Measurements from ENCODE around the gene PLCL2.
"Not testable (repeated sequence)": the region's sequence is repeated elsewhere in the genome, so short reads cannot be mapped to it uniquely, and the experiment has no call there.

The PLCL2 gene

GRCh38 chr3:16917256-16917935 is 32.6 kb downstream of the PLCL2 start:
- peak; percentile 70 for DNase-seq (ENCODE audit: low spot score)

DNA sequence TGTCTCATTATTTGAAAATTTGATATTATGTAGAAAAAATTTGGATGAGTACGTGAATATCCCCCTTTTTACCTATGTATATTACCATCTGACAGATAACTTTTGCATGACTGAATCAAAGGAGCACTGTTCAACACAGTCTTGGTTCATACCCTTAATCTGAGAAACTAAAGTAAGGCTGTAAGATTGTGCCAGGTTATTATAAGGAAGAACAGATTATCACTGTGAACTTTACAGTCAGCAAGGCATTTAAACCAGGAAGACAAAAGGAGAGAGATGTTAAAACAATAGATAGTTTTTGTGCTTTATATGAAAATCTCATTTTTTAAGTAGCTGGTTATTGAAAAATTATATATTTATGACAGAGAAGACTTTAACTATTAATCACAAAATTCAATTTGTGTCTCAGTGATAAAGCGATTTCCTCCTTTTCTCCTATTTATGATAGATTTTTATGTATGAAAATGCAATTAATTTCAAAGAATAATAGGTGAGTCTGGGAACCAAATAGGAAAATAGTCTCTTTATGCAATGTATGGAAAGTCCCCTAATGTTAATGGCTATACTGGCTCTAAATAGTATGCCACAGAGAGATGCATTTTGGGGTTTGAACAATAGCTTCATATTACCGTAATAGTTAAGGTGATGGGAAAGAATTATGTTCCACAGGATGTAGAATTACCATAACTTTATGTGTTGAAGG is 33.4 kb downstream of the PLCL2 start:
- no peak for DNase-seq (ENCODE audit: low spot score)

DNA sequence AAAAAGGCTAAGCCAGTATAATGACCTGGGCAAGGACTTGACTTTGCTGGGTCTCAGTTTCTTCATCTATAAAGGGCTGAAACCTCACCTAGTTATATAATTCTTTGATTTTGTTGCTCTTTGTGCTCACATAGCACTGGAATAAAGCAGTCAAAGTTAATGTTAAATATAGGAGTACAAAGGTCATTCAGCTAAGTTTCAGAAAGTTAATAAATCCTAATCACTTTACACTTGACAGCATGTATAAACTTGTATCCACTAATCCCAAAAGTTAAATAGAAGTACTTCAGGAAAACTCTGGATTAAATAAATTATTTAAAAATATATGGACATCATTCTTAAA is 33.9 kb downstream of the PLCL2 start:
- no peak for DNase-seq (ENCODE audit: low spot score)

DNA sequence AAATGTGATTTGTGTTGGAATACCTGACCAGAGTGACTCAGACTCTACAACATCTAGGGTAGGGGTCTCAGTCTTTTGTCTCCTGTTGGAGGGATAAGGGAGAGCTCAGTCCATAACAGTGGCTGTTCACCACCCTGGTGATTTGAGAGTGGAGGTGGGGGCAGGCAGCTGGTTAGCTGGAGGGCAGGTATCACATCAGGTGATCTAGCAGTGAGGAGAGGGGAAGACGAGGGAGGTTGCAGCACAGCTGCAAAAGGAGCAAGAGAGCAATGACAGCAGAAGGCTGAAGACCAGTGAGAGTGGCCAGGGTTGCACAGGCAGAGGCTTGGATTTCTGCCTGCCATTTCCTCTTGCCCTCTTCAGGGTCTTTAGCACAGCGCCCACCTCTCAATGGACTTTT is 38.4 kb downstream of the PLCL2 start:
- no peak for DNase-seq (ENCODE audit: low spot score)

GRCh38 chr3:16927485-16927884 is 42.7 kb downstream of the PLCL2 start:
- no peak for DNase-seq (ENCODE audit: low spot score)

DNA sequence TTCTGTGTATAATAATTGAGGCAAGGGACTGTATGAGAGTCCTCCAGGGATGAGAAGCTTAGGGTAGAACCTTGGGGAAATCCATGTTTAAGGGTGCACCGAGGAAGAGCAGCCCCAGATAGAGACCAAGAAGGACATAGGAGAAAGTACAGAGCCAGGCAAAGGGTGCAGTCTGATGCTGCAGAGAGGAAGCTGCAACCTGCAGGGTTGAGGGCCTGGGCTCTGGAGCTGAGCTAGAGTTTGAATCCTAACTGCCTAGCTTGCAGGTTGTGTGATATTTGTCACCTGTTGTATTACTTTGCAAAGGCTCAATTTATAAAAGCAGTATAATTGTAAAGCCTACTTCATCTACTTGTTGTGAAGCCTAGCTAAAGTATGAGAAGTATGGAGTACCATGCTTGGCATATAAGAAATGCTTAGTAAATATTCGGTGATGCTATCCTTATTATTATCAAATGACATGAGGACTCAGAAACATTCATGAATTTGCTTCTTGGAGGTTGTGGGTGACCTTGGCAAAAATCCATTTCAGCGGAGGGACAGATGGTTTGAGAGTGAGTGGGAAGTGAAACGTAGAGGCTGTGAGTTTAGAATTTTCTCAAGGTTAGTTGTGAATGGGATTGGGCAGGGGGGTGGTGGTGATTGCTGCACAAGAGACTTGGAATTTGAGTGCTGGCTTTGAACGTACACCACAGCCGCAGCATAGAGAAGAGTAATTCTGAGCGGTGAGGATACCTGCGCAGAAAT is 43.8 kb downstream of the PLCL2 start:
- DNase-seq (ENCODE audit: low spot score), result no peak

GRCh38 chr3:16929311-16929710 is 44.6 kb downstream of the PLCL2 start:
- no peak for DNase-seq (ENCODE audit: low spot score)

DNA sequence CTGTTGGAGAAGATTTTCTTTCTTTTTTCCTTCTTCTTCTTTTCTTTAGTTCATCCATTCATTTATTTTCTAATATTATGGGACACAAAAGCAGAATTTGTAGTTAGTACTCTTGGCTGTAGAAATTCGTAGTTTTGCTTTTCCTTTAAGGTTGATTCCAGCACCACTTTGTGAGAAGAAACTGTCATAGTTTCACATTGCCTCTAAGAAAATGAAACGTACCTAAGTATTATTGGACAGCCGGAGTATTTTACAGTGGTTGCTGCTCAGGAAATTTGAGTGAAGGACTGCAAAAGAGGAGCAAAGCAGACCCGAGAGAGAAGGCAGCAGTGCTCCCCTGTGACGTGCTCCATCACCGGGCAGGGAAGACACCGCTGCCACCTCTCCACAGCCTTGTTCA is 48.1 kb downstream of the PLCL2 start:
- no peak for DNase-seq (ENCODE audit: low spot score)

DNA sequence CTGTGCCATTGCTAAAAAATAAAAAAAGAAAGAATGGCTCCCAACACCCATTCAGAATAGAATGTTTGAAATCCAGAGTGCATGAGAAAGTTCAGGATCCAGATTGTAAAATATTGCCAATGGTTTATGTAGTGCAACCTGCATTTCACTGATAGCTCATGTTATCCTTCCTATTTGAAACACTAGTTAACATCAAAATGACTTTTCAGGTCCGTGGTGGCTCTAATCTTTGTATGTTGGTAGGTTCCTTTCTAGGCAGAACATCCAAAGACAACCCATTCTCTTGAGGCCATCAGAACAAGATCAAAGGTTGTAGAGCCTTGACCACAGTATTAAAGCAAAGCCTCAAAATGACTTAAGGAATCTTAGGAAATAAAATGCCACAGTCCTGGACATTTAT is 51.0 kb downstream of the PLCL2 start:
- no peak for DNase-seq (ENCODE audit: low spot score)

GRCh38 chr3:16936233-16936632 is 51.5 kb downstream of the PLCL2 start:
- no peak for DNase-seq (ENCODE audit: low spot score)

DNA sequence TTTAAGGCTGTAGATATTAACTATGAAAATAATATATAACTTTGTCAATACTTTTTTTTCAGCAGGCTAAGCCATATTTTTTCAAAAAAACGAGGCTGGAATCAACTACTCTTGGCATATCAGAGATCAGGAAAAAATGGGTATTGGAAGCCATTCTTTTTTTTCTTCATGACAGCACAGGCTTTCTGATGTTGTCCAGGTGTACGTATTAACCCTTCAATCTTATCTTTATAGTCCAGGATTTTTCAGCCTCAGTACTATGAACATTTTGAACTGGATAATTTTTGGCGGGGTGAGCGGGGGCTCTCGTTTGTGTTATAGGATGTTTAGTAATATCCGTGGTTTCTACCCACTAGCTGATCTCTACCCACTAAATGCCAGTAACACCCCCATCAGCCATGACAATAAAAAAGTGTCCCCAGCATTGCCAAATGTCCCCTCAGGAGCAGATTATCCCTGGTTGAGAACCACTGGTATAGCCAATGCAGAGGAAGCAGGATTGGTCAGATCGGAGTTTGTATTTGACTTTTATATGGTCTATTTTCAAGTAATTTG is 52.0 kb downstream of the PLCL2 start:
- no peak for DNase-seq (ENCODE audit: low spot score)

- DNase-seq (ENCODE audit: low spot score), result no peak
Observed at GRCh38 chr3:16937326-16937845, 52.6 kb downstream of the PLCL2 start.

GRCh38 chr3:16940769-16941700 is 56.3 kb downstream of the PLCL2 start:
- no peak for DNase-seq (ENCODE audit: low spot score)

- no peak for DNase-seq (ENCODE audit: low spot score)
Observed at GRCh38 chr3:16942955-16943354, 58.2 kb downstream of the PLCL2 start.

DNA sequence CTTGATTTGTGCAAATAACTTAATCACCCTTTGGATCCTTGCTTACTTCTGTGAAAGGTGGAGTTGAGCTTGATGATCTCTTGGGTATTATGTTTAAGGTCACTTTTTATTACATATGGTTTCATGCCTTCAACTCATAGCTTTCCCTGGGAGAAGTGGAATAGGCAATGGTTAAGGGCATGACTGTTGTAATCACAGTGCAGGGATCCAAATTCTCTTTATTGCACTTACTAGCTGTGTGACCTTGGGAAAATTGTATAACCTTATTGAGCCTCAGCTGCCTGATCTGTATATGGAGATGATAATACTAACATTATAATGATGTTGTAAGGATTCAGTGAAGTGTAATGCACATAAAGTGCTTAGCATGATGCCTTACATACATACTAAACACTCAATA is 59.1 kb downstream of the PLCL2 start:
- DNase-seq (ENCODE audit: low spot score), result no peak

DNA sequence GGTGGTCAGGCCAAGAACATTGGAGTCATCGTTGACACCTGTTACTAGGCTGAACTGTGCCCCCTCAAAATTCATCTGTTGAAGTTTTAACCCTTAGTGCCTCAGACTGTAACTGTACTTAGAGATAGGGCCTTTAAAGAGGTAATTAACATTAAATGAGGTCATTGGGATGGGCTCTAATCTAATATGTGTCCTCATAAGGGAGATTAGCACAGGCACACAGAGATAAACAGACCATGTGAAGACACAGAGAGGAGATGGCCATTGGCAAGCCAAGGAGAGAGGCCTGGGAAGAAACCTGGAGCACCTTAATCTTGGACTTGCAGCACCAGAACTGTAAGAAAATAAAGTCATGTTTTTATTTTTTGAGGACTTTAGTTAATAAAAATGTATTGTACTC is 59.6 kb downstream of the PLCL2 start:
- no peak for DNase-seq (ENCODE audit: low spot score)

DNA sequence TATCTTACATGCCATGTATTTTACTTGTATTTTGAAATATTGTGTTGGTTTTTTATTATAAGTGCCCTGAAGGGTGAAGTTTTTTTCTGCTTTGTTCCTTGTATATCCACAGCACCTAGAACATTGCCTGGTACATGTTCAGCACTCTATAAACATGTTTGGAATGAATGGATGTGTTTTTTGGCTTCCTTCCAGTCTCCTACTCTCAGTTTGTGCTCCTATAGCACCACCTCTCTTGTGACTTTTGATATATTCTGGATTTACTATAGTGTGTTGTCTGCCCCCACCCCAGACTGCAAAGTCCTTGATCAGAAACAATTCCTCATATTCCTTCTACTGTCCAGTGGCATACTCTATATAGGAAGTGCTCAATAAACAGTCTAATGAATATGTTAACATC is 60.6 kb downstream of the PLCL2 start:
- DNase-seq (ENCODE audit: low spot score), result no peak

- no peak for DNase-seq (ENCODE audit: low spot score)
Observed at GRCh38 chr3:16950282-16950681, 65.5 kb downstream of the PLCL2 start.

GRCh38 chr3:16950845-16951244 is 66.1 kb downstream of the PLCL2 start:
- DNase-seq (ENCODE audit: low spot score), result no peak

DNA sequence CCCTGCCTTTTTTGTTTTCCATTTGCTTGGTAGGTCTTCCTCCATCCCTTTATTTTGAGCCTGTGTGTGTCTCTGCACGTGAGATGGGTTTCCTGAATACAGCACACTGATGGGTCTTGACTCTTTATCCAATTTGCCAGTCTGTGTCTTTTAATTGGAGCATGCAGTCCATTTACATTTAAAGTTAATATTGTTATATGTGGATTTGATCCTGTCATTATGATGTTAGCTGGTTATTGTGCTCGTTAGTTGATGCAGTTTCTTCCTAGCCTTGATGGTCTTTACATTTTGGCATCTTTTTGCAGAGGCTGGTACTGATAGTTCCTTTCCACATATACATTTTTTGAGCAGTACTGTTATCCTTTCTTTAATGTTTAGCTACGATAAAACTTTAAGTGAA is 73.1 kb downstream of the PLCL2 start:
- DNase-seq (ENCODE audit: low spot score), result not testable (repeated sequence)

GRCh38 chr3:16960125-16960524 is 75.4 kb downstream of the PLCL2 start:
- DNase-seq (ENCODE audit: low spot score), result no peak
